Stimulated activated CD8-positive, alpha-beta memory T cell treated with anti-CD3 and anti-CD28 coated beads, Interleukin-7, amount 100 ng/mL, for 4 hours (primary cell): Measurements from ENCODE around the gene ARL6IP4.
"Not testable (repeated sequence)": the region's sequence is repeated elsewhere in the genome, so short reads cannot be mapped to it uniquely, and the experiment has no call there.

ENCODE experiments used
- DNase-seq, 2 donors: peaks; one replicate each; pipeline ENCODE4 v3.0.0-alpha.2; 2020; ENCODE audit warnings: low read depth in 2 of 2

The ARL6IP4 gene

DNA sequence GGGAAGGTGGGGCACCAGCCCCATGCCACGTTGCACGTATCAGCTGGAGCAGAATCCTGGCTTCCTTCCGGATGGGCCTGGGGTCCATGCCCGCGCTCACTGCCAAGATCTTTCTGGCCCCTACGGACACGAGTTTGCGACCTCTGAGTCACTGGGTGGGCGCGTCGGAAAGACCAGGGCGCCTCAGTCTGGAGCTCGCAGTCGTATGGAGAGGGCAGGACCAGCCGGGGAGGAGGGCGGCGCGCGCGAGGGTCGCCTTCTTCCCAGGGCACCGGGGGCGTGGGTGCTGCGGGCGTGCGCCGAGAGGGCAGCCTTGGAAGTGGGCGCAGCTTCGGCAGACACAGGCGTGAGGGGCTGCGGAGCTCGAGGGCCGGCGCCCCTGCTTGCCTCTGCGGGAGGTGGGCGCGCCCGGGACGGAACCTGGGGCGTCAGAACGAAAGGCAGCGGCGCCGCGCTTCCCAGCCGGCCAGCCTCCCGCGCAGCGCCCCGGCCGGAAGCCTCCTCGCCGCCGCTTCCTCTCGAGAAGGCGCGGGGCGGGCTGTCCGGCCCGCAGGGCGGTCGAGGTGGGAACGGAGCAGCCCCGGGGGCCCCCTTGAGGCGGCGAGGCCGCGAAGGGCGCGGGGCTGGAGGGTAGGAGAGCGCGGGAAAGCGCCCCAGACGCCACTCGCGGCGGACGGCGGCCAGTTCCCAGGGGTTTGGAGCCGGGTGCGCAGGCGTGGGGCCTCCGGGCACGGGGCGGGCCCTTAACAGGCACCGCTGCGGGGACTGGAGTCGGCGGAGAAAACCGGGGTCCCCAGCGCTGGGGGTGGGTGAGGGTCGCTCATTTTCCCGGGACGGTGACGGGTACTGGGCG lies at the start of gene ARL6IP4:
ARL6IP4 (plus strand) TSS at position 499 of the 853 bp plus-strand sequence. CDS start 459 bp downstream, outside the sequence.
- DNase-seq = peak; percentile 15 to 62

DNA sequence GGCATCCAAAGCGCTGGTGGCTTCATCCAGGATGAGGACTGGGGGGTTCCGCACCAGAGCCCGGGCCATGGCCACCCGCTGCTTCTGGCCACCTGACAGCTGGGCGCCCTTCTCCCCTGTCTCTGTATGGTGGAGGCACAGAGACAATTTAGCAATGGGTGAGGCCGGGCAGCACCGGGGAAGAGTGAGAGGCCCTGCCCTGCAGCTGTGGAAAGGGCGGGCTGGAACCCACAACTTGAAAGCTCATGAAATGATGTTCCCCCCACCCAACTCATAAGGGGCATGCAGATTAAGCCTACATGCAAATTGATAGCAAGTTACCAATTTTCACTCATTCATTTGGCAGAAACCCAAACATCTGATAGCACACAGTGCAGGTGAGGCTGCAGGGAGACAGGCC lies 48.3 kb upstream of the ARL6IP4 start:
- DNase-seq = no peak

DNA sequence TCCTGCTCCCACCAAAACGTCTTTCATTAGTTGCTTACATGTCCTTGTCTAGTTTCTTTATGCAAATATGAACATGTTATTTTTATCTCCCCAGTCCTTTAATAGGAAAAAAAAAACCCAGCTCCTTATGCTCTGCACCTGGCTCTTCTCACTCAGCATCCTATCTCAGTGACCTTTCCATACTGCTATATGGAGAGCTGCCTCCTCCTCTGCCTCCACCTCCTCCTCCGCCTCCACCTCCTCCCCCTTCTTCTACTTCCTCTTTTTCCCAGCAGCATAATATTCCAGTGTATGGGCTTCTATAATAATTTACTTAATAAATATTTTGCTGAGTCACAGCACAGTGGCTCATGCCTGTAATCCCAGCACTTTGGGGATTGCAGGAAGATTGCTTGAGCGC lies 45.8 kb upstream of the ARL6IP4 start:
- no peak for DNase-seq

DNA sequence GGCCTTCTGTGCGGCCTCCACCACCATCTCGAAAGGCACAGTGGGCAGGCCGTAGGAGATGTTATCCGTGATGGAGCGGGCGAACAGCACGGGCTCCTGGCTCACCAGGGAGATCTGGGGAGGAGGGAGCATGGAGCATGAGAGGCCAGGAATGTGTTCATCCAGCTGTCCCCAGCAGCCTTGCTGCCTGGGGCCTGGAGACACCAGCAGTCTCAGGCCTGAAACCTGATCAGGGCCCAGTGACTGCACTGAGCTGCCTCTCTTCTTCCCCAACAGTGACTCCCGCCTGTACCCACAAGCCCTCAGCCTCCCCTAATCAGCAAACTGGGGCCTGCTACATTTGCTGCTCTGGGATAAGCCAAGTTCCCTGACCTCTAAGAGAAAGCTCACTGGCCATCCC lies 45.2 kb upstream of the ARL6IP4 start:
- DNase-seq = no peak

DNA sequence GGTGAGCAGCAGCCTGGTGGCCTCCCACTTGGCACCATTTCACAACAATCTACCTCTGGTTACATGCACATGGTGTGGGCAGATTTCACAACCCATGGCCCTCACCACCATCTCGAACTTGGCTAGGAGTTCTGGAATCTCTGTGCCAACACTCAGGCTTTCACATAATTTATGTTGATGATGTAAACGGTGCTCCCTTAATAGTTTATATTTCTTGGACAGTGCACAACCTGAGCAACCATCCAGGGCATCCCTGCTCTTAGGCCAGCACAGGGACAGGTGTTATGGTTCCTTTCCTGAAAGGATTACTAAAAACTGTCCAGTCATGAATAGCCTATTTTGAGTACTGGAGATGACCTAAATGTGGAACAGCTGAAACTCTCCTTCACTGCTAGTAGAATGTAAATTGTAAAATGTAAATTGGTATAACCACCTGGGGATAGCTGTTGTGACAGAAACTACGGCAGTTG lies 42.8 kb upstream of the ARL6IP4 start:
- DNase-seq = no peak

DNA sequence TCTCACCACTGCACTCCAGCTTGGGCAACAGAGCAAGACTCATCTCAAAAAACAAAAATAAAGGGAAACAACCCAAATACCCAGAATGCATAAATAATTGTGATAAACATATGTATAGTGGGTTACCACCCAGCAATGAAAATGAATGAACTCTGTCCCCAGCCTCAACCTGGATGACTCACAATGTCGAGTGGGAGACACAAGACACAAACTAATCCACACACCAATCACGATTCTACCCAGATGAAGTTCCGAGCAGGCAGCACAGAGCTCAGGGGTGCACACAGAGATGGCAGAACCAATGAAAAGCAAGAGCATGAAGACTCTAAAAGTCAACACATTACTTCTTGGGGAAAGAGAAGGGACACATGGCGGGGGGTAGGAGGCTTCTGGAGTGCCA lies 41.4 kb upstream of the ARL6IP4 start:
- no peak for DNase-seq

DNA sequence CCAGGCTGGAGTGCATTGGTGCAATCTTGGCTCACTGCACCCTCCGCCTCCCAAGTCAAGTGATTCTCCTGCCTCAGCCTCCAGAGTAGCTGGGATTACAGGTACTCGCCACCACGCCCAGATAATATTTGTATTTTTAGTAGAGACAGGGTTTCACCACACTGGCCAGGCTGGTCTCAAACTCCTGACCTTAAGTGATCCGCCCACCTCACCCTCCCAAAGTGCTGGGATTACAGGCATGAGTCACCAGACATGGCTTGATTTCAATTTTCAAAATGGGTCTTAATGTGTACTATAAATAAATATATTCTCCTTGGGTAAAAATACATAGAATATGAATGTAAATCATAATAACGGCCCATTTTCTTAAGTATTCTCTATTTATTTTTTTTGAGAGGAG lies 39.1 kb upstream of the ARL6IP4 start:
- not testable (repeated sequence) for DNase-seq

DNA sequence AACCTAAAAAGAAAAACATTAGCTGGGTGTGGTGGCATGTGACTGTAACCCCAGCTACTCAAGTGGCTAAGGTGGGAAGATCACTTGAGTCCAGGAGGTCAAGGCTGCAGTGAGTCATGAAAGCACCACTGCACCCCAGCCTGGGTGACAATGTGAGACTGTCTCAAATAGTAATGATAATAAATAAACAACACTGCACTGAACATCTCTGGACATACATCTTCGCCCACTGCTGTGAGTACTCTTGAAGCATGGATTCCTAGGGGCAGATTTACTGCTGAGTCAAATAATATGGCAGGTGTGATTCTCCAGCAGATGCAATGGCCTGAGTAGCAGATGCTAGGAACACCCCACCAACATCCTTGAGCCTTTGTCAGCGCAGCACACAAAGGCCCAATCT lies 37.8 kb upstream of the ARL6IP4 start:
- DNase-seq = no peak

DNA sequence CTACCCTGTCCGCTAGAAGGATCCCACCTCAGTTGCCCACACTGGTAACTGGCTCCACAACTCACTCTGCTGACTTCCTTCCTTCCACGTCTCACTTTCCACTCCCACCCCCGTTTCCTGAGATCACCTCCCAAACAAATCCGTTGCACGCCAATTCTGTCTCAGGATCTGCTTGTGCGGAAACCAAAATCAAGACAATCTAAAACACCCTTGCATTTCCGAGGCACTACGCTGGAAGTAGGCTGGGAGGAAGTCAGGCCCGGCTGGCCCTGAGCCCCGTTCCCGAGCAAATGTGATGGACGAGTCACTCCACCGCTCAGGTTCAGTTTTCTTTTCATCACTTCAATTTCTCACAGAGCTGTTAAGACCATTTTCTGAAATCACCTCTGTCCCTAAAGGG lies 37.3 kb upstream of the ARL6IP4 start:
- no peak for DNase-seq

DNA sequence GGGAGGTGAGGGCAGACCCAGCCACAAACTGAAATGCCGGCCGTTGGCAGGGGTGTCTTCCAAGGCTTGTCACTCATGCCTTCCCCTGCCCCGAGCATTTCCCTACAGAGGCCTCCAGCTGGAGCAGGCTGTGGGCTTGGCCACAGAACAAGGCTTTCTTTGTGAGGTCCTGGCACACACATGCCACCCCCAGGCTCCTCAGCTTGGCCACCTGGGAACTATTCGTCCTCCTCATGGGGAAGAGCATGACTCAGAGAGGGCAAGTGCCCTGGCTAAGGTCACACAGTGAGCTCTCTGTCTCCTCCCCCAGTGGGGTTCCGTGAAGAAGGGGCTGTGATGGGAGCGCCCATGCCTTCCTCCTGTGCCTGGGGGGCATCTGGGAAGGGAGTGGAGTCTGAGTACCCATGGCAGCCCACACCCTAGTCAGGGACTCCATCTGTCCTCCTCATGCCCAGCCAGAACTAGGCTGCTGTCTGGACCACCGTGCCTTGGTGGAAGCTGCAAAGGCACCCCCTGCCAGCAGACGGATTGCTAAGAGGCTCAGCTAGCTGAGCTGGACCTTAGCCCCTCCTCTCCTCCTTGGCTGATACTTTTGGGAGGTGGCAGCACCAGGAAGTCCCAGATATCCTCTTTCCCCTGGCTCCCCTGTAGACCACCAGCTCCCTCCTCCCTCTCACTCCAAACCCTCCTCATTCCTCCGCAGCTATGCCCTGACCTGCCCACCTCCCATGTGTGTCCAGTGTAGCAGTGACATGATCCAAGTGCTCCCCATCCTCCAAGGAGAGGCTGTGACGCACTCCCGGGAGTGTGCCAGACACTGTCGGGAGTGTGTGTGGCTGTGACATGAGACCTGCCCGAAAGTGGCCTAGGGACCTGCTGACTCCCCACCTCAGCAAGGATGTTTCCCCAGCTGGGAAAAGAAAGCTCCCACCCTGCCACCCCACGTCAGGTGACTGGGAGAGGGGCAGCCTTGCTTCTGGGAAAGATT lies 35.6 kb upstream of the ARL6IP4 start:
- DNase-seq = no peak

DNA sequence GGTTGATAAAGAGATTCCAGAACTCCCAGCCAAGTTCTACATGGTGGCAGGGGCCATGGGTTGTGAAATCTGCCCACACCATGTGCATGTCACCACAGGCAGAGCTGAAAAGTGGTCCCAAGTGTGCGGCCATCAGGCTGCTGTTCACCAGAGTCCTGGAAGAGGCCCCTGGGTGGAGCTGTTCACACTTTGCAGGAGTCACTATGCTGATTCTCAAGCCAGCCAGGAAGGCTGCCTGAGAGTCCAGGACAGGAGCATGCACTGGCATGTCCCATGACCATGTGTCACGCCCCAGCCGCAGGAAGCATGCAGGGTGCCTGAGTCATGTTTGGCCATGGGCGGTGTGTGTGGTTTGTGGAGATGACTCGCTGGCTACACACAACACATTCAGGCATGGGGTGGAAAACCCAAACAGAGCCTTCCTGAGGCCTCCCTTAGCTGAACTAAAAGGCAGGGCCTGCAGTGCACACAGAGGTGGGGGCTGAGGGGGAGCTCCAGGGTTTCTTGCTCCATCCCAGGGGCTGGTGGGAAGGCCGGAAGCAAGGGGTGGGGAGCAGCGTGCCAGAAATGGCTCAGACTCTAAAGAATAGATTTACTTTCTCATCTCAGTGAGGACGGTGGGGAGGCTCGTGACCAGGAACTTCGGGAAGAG lies 33.7 kb upstream of the ARL6IP4 start:
- peak; percentile 72 to 78 for DNase-seq

DNA sequence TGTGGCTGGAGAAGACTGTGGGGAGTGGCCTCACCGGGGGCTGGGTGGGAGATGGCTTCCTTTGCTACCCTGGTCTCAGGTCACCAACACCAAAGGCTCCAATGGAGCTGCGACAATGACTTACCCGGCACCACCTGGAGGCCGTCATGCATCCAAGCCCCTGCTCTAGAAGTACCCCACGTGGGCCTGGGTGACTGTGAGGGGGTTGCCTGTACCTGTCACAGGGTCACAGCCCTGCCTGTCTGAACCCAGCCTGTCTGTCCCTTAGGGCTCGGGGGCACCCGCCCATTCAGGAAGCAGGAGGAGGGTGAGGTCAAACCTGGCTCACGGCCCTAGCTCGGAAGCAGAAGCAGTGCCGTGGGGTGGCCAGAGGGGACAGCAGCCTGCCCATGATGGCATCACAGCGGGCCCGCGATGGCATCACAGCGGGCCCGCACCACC lies 33.1 kb upstream of the ARL6IP4 start:
- no peak for DNase-seq

DNA sequence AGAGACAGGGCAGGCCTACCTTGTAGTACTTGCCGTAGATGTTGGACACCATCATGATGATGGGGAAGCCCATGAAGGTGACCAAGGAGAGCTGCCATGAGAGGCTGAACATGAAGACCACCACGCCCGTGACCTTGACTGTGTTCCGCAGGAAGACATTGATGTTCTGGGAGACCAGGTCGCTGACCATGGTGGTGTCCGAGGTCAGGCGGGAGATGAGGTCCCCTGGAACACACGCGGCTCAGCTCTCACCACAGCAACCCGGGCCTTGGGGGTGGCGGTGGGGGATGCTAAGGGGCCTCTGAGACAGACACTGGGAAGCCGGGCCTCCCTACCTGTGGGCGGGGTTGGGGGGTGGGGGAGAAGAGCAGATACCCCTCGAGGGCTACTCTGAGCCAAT lies 31.9 kb upstream of the ARL6IP4 start:
- no peak for DNase-seq

DNA sequence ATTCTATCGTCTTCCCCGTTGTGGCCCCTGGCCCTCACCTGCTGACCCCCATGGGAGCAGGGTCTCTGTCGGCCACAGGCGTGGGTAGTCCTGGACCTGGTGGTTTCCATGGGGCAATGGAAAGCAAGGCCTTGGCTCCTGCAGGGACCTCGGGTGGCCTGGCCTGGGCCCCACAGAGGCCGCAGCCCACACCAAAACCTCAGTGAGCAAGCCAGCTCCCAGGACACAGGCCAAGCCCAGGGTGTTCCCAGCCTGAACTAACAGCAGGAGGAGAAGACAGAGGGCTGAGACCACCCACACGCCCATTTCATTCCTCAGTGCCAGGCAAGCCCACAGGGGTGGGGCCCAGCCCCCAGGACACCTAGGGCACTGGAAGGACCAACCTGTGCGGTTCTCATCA lies 31.1 kb upstream of the ARL6IP4 start:
- DNase-seq = no peak

DNA sequence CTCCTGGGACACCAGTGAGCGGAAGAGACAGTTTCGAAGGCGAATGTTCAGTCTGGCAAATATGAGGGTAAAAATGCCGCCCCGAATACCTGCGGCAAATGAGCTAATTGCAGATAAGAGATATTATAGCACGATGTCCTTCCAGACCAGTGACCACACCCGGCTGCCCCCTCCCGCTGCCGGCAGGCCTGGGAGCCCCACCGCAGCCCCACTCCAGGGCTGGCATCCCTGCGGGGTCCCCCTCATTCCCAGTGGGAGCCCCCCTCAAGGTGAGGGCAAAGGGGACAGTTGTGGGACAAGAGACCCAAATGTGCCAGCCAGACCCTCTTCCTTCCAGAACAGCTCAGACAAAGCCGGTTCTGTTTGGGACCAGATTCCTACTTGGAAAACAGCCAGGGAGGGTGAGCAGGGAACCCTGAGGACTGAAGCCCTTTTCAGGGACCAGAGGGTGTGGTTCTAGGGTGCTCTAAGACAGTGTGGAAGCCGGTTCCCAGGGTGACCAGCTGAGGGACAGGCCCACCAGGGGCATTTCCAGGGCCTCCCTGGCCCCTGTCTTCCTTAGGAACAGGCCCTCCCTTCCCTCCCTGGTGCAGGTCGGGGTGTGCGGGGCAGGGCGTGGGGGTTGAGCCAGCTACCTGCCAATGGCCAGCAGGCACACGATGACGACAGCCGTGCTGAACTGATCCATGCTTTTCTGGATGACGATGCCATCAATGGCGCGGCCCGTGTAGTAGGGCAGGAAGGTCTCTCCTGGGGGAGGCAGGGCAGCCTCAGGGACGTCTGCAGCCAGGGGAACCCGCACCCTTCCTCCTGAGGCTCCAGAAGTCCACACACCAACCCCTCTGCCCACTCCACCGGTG lies 30.4 kb upstream of the ARL6IP4 start:
- no peak for DNase-seq

DNA sequence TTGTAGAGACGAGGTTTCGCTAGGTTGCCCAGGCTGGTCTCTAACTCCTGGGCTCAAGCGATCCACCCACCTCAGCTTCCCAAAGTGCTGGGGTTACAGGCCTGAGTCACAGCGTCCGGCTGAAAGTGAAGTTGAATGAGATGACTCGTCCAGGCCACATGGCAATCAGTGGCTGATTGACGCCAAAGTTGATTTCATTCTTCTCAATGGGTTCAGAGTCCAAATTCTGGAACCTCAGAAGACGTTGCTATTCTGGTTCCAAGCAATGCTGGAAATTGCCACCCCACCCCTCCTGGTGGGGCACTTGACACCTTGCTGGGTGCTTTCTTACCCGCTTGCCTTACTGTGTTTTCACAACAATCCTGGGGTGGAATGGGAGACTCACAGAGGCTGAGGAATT lies 29.1 kb upstream of the ARL6IP4 start:
- no peak for DNase-seq

DNA sequence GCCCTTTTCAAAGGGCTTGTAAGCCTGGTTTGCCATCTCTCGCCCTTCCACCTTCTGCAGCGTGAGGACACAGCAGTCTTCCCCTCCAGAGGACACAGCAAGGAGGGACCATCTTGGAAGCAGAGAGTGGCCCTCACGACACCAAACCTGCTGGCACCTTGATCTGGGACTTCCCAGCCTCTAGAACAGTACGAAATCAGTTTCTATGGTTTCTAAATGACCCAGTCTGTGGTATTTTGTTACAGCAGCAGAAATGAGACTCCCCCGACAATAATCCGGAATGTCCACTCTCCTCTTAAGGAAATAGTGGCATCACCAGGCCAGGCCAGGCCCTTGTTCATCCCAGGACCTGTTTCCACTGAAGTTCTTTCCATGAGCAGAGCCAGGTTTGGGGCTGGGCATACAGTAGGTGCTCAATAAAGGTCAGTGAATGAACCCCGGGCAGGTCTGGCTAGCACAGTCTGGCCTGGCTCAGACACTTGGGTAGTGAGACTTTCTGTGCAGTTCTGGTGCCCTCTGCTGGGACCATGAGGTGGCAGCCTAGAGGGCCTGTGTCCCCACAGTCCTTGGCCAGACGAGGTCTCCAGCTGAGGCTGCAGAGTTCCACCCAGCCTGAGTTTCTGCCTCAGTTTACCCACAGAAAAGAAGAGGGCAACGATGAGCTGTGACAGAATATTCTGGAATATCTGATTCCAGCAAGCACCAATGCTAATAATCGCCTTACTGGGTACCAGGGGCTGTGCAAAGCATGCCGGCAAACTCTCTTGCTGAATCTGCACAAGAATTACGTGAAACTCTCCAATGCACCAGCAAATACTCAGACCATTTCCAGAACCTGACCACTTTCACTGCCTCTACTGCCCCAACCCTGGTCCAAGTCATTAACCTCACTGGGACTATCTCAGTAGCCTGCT lies 28.2 kb upstream of the ARL6IP4 start:
- DNase-seq = peak; percentile 52 to 54

DNA sequence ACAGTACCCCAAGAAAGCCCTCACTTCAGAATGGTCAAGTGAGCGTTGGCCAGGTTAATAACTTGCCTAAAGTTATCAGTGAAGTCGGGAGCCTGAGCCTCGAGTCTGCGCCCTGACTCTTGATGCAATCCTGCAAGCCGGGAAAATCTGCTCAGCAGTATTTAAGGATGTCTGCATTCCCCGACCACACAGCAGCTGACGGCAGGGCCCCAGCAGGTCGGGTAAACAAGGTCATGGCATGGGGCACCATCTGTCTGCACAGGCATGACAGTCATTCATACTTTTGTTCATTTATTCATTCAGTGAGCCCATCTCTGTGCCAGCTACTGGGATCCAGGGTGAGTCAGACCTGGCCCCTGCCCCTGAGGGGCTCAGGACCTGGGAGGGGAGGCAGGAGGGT lies 25.3 kb upstream of the ARL6IP4 start:
- no peak for DNase-seq

DNA sequence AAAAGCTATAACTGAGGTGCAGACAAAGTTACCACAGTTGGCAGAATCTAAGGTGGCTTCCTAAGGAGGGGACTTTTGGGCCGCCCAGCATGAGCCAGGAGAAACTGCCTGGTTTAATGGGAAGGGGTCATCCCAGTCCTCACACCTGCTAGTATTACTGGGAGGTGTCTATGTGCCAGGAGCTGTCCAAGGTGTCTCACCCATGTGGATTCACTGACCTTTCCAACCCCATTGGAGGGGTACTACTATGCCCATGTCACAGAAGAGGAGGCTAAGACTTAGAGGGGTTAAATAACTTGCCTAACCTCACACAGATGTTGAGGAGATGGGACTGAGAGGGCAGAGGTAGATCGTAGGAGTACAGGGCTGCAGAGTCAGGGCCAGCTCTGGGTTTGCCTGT lies 24.4 kb upstream of the ARL6IP4 start:
- no peak for DNase-seq
